A549 (cell line): Measurements from ENCODE around the gene CPAMD8. TPM values are rescaled to one million over a fixed set of nuclear protein-coding genes. Genes with fewer than 3 reads are reported as not detected.
A peak's percentile ranks its signal among the peaks of the same experiment; 100 is the strongest.

Experiments used
- ATAC-seq, 2 experiments: fragments of 200-7000 bp in 1 of 2; fragments of >200 bp in 1 of 2; cut with Nextera tagmentation in 1 of 2; cut with Tn5 transposase in 1 of 2; 3 replicates each; pipeline versions ENCODE4 v1.8.0 to v1.9.1; 2018 to 2020; ENCODE audit warnings: mild to moderate bottlenecking in 1 of 2, moderate library complexity in 1 of 2
- CTCF ChIA-PET: fragments of 300-600 bp; sonication (Branson Sonifier 250); formaldehyde crosslinking; extraction: SDS; loops from one replicate; lab custom pipeline; 2021; ENCODE audit warnings: antibody characterized with exemption, inconsistent platforms; lab: Yijun Ruan, JAX
- POLR2A ChIA-PET: fragments of 350-600 bp; formaldehyde crosslinking; extraction: SDS; loops from one replicate; lab custom pipeline; 2021; ENCODE audit warnings: antibody characterized with exemption, inconsistent platforms; lab: Yijun Ruan, JAX
- DNase-seq, 2 experiments: peaks; one replicate each; pipeline versions ENCODE4 v3.0.0 to v3.0.0-alpha.2; 2011 to 2016; ENCODE audit warnings: low read depth in 1 of 2, low spot score in 1 of 2
- FAIRE-seq: peaks from 2 replicates; lab custom pipeline; 2011; peaks lifted over from hg19 to GRCh38; lab: Jason Lieb, UNC
- H3K27ac ChIP-seq, 2 experiments: fragments of >200 bp; sonication (Bioruptor Twin); formaldehyde crosslinking; 3 replicates each; pipeline ENCODE4 v1.5.1; 2016 to 2017
- H3K4me1 ChIP-seq: fragments of >200 bp; sonication (Bioruptor Twin); formaldehyde crosslinking; 3 replicates; pipeline ENCODE4 v1.6.1; 2016
- H3K4me2 ChIP-seq: fragments of >200 bp; sonication (Bioruptor Twin); formaldehyde crosslinking; 3 replicates; pipeline ENCODE4 v1.6.1; 2016
- H3K4me3 ChIP-seq: fragments of >200 bp; sonication (Bioruptor Twin); formaldehyde crosslinking; 3 replicates; pipeline ENCODE4 v1.5.1; 2016
- H3K9me3 ChIP-seq: fragments of >200 bp; sonication (Bioruptor Twin); formaldehyde crosslinking; 3 replicates; pipeline ENCODE4 v1.6.1; 2016
- BHLHE40 ChIP-seq: IDR thresholded peaks from 2 replicates; pipeline ENCODE4 v1.6.1; 2012; ENCODE audit warnings: low read depth, low read length, inconsistent platforms
- CBX2 ChIP-seq: fragments of 200-600 bp; sonication (generic); IDR thresholded peaks from 2 replicates; pipeline ENCODE4 v1.6.1; 2016; ENCODE audit warnings: low read depth, mild to moderate bottlenecking, borderline replicate concordance
- CEBPB ChIP-seq, 2 experiments: fragments of >200 bp in 1 of 2; sonication (Bioruptor Twin) in 1 of 2; formaldehyde crosslinking in 1 of 2; IDR thresholded peaks; 2 replicates each; pipeline ENCODE4 v1.6.1; 2012 to 2016
- CHD2 ChIP-seq: fragments of 150-350 bp; IDR thresholded peaks from 2 replicates; pipeline ENCODE4 v1.6.1; 2014; ENCODE audit warnings: low read length; ENCODE audit not compliant: partially characterized antibody
- EHF ChIP-seq: fragments of 250-450 bp; sonication (Bioruptor Pico); IDR thresholded peaks from 2 replicates; pipeline ENCODE4 v1.5.0; 2020; ENCODE audit warnings: mild to moderate bottlenecking
- FOSL2 ChIP-seq, 2 experiments: fragments of 450-650 bp in 1 of 2; fragments of >200 bp in 1 of 2; sonication (Bioruptor Twin) in 1 of 2; formaldehyde crosslinking; IDR thresholded peaks; 2 replicates each; pipeline versions ENCODE4 v1.5.0 to v1.6.1; 2016 to 2020; ENCODE audit warnings: mild to moderate bottlenecking in 1 of 2, moderate library complexity in 1 of 2
- FOXS1 ChIP-seq: fragments of 250-450 bp; sonication (Bioruptor Pico); IDR thresholded peaks from 2 replicates; pipeline ENCODE4 v1.5.0; 2020; ENCODE audit warnings: mild to moderate bottlenecking, moderate library complexity
- GATA3 ChIP-seq: IDR thresholded peaks from 2 replicates; pipeline ENCODE4 v1.6.1; 2012; ENCODE audit warnings: borderline replicate concordance
- HOXA7 ChIP-seq: fragments of 250-450 bp; sonication (Bioruptor Pico); IDR thresholded peaks from 2 replicates; pipeline ENCODE4 v1.5.0; 2020; ENCODE audit warnings: mild to moderate bottlenecking, moderate library complexity
- HOXB13 ChIP-seq: fragments of 250-450 bp; sonication (Bioruptor Pico); IDR thresholded peaks from 2 replicates; pipeline ENCODE4 v1.5.0; 2020; ENCODE audit warnings: low read depth, mild to moderate bottlenecking, moderate library complexity
- HOXB5 ChIP-seq: fragments of 250-450 bp; sonication (Bioruptor Pico); IDR thresholded peaks from 2 replicates; pipeline ENCODE4 v1.5.0; 2020; ENCODE audit warnings: mild to moderate bottlenecking, moderate library complexity
- JUN ChIP-seq, 2 experiments: fragments of >200 bp; sonication (Bioruptor Twin); formaldehyde crosslinking; IDR thresholded peaks; 2 replicates in 1 of 2; 3 replicates in 1 of 2; pipeline ENCODE4 v1.6.1; 2016 to 2017
- KDM1A ChIP-seq: fragments of 200-600 bp; sonication (generic); IDR thresholded peaks from 2 replicates; pipeline ENCODE4 v1.6.1; 2016; ENCODE audit warnings: low read depth, mild to moderate bottlenecking
- KDM5A ChIP-seq: fragments of 200-600 bp; sonication (generic); IDR thresholded peaks from 2 replicates; pipeline ENCODE4 v1.6.1; 2016; ENCODE audit warnings: antibody characterized with exemption, mild to moderate bottlenecking
- MAZ ChIP-seq: fragments of 150-350 bp; IDR thresholded peaks from 2 replicates; pipeline ENCODE4 v1.6.1; 2014; ENCODE audit warnings: antibody characterized with exemption, low read depth, low read length, borderline replicate concordance
- MYC ChIP-seq: IDR thresholded peaks from 2 replicates; pipeline ENCODE4 v1.6.1; 2012; ENCODE audit warnings: mild to moderate bottlenecking, inconsistent platforms, low read length, improper control_type of control experiment, borderline replicate concordance
- NR3C1 ChIP-seq: fragments of >200 bp; sonication (Bioruptor Twin); formaldehyde crosslinking; IDR thresholded peaks from 3 replicates; pipeline ENCODE4 v1.6.1; 2017
- PHF8 ChIP-seq: fragments of 200-600 bp; sonication (generic); IDR thresholded peaks from 2 replicates; pipeline ENCODE4 v1.6.1; 2016; ENCODE audit warnings: low read depth, mild to moderate bottlenecking, antibody characterized with exemption, moderate library complexity, borderline replicate concordance
- POLR2A ChIP-seq: IDR thresholded peaks from 2 replicates; pipeline ENCODE4 v1.6.1; 2012; ENCODE audit warnings: mild to moderate bottlenecking, low read length
- RAD21 ChIP-seq, 2 experiments: fragments of >200 bp in 1 of 2; sonication (Bioruptor Twin) in 1 of 2; formaldehyde crosslinking in 1 of 2; IDR thresholded peaks in 1 of 2; conservative IDR thresholded peaks in 1 of 2; 2 replicates in 1 of 2; 3 replicates in 1 of 2; pipeline ENCODE4 v1.6.1; 2012 to 2018; ENCODE audit warnings: inconsistent platforms in 1 of 2
- RCOR1 ChIP-seq: fragments of 150-350 bp; IDR thresholded peaks from 2 replicates; pipeline ENCODE4 v1.6.1; 2014; ENCODE audit warnings: antibody characterized with exemption, low read length, low read depth
- SMC3 ChIP-seq: fragments of >200 bp; sonication (Bioruptor Twin); formaldehyde crosslinking; IDR thresholded peaks from 3 replicates; pipeline ENCODE4 v1.6.1; 2018; ENCODE audit warnings: inconsistent platforms
- SREBF2 ChIP-seq: fragments of 450-650 bp; IDR thresholded peaks from 2 replicates; pipeline ENCODE4 v1.6.1; 2014; ENCODE audit warnings: mild to moderate bottlenecking, moderate library complexity
- ZFP36 ChIP-seq: fragments of 450-650 bp; IDR thresholded peaks from 2 replicates; pipeline ENCODE4 v1.6.1; 2014; ENCODE audit warnings: borderline replicate concordance; ENCODE audit not compliant: partially characterized antibody
- ZNF302 ChIP-seq: fragments of 250-450 bp; sonication (Bioruptor Pico); IDR thresholded peaks from 2 replicates; pipeline ENCODE4 v1.9.0; 2021; ENCODE audit warnings: inconsistent platforms, mild to moderate bottlenecking, moderate library complexity
- ZSCAN20 ChIP-seq: fragments of 250-450 bp; sonication (Bioruptor Pico); IDR thresholded peaks from 2 replicates; pipeline ENCODE4 v1.8.0; 2022; ENCODE audit warnings: mild to moderate bottlenecking, moderate library complexity
- WGBS: methylation state at CpG from one replicate; pipeline ENCODE4 v1.1.6; 2017; ENCODE audit errors: missing lambda C conversion rate; 5-methylcytosine and 5-hydroxymethylcytosine counted together
- polyA plus RNA-seq, 4 experiments: library from polyadenylated mRNA; depleted of rRNA in 3 of 4; stranded (reverse); fragments of >200 nt; fragmentation: RNase III in 1 of 4; extraction: RNeasy Plus Mini Kit Qiagen cat#74134 plus additional on column Dnase treatment in 1 of 4; gene quantifications; 2 replicates in 3 of 4; 3 replicates in 1 of 4; pipeline ENCODE4 v1.2.3, GENCODE V29; 2011 to 2017
- TF ChIP-seq, protein P1 (sequence below): fragments of >200 bp; sonication (Bioruptor Twin); formaldehyde crosslinking; IDR thresholded peaks from 2 replicates; pipeline ENCODE4 v1.6.1; 2016
- TF ChIP-seq, protein P2 (sequence below): fragments of 250-450 bp; sonication (Bioruptor Pico); IDR thresholded peaks from 2 replicates; pipeline ENCODE4 v1.5.0; 2021; ENCODE audit warnings: mild to moderate bottlenecking, moderate library complexity, borderline replicate concordance
- TF ChIP-seq, protein P3 (sequence below): IDR thresholded peaks from 2 replicates; pipeline ENCODE4 v1.6.1; 2012
- TF ChIP-seq, protein P4 (sequence below): fragments of 150-350 bp; IDR thresholded peaks from 2 replicates; pipeline ENCODE4 v1.6.1; 2014; ENCODE audit warnings: low read depth, mild to moderate bottlenecking, low read length
- TF ChIP-seq, protein P5 (sequence below): fragments of >200 bp; sonication (Bioruptor Twin); formaldehyde crosslinking; IDR thresholded peaks from 3 replicates; pipeline ENCODE4 v1.5.1; 2016
- TF ChIP-seq, protein P6 (sequence below): fragments of >200 bp; sonication (Bioruptor Twin); formaldehyde crosslinking; IDR thresholded peaks from 3 replicates; pipeline ENCODE4 v1.6.1; 2016
- TF ChIP-seq, protein P7 (sequence below): IDR thresholded peaks from 2 replicates; pipeline ENCODE4 v1.6.1; 2012; ENCODE audit warnings: low read depth, borderline replicate concordance

The CPAMD8 gene
- polyA plus RNA-seq, 2 of the 4 experiments (the other 2 are of a cell fraction) = 0.03 TPM; not detected in 1

DNA sequence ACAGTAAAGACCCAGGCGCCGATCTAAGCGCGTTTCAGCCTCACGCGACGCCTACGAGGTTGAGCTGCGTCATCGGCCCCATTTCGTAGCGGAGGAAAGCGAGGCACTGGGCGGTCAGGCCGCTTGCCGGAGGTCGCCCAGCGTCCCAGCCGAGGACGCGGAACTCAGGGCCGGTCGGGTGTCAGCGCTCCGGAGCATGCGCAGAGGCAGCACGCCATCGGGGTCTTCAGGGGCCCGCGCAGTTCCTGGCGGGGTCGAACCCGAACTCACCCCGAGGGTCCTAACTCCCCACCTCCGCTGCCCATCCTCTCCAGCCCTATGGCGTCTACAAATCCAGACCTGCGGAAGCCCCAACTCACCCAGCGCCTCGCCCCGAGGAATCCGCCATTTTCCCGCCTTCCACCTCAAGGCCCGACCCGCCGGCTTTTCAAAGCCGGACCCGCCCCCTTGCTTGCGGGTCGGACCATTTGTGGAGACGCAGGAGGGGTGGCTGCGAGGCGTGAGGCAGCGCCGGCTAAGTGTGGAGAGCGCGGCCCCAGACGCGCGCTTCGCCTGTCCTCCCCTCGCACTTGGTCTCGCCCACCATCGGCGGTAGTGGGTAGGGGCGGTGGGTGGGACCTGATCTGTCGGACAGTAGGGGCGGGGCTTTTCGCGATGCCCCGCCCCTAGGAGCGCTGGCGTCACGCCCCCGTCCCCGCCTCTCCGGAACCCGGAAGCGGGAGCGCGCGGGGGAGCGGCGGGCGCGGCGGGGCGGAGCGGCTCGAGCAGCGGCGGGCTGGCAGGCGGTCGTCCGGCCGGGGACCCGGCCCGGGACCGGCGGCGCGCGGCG is 48.6 kb upstream of the CPAMD8 start, which contains the start of the genes HAUS8 and MYO9B:
TSS of gene HAUS8 (minus strand) at position 418 of the 829 bp plus-strand sequence. CDS start at position 388, 30 bp downstream.
TSS of gene MYO9B (plus strand) at position 743 of the 829 bp plus-strand sequence. CDS start 25,941 bp downstream, outside the sequence.
- FAIRE-seq (no peak), DNase-seq (peak; percentile 76 to 99), ATAC-seq (peak; percentile 79 to 88)
- Histone ChIP-seq H3K27ac (peak within 1 kb of the TSS; percentile 88 to 99), H3K4me3 (peak within 1 kb of the TSS; percentile 93), H3K4me2 (peak within 1 kb of the TSS; percentile 95), H3K9me3 (no peaks in the 10 kb centered on the region), H3K4me1 (peaks cover 36% of the 10 kb centered on the region)
- ChIA-PET CTCF (interaction anchor here (0.6 to 0.7 kb wide), 2 partner anchors 151 to 178 kb away, joined by 3 to 6 read pairs; no protein-coding TSS in a partner anchor), POLR2A (interaction anchor here (0.6 to 1.7 kb wide), 2 partner anchors 140 to 583 kb away, joined by 3 to 4 read pairs; no protein-coding TSS in a partner anchor)
- WGBS = no CpG with 5 or more reads among the region's 103 CpGs
- peak; percentile 85 for TF ChIP-seq GATA3
- TF ChIP-seq FOXS1 = no peak
- no peak for TF ChIP-seq RAD21 (conservative IDR thresholded peaks at IDR 0.05 in 1 of 2, IDR thresholded peaks at IDR 0.05 in 1 of 2)
- no peak for TF ChIP-seq CEBPB (IDR thresholded peaks at IDR 0.05)
- TF ChIP-seq ZNF302 (CRISPR knock-in tag) = no peak
- TF ChIP-seq, protein P1, sequence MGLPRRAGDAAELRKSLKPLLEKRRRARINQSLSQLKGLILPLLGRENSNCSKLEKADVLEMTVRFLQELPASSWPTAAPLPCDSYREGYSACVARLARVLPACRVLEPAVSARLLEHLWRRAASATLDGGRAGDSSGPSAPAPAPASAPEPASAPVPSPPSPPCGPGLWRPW = no peak
- TF ChIP-seq PHF8 = peak; percentile 41; the same call in 1 of the 2 replicates
- TF ChIP-seq MAZ = peak; percentile 63; the same call in 1 of the 2 replicates
- peak in 1 of 2 experiments; percentile 83; a peak in 2 of 5 replicates for TF ChIP-seq JUN (IDR thresholded peaks at IDR 0.05)
- TF ChIP-seq, protein P2, sequence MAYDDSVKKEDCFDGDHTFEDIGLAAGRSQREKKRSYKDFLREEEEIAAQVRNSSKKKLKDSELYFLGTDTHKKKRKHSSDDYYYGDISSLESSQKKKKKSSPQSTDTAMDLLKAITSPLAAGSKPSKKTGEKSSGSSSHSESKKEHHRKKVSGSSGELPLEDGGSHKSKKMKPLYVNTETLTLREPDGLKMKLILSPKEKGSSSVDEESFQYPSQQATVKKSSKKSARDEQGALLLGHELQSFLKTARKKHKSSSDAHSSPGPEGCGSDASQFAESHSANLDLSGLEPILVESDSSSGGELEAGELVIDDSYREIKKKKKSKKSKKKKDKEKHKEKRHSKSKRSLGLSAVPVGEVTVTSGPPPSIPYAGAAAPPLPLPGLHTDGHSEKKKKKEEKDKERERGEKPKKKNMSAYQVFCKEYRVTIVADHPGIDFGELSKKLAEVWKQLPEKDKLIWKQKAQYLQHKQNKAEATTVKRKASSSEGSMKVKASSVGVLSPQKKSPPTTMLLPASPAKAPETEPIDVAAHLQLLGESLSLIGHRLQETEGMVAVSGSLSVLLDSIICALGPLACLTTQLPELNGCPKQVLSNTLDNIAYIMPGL (CRISPR knock-in tag) = no peak
- no peak for TF ChIP-seq RCOR1
- no peak for TF ChIP-seq SMC3
- no peak for TF ChIP-seq ZFP36
- TF ChIP-seq, protein P3, sequence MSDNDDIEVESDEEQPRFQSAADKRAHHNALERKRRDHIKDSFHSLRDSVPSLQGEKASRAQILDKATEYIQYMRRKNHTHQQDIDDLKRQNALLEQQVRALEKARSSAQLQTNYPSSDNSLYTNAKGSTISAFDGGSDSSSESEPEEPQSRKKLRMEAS = peak; percentile 88
- TF ChIP-seq EHF (CRISPR knock-in tag) = no peak
- no peak for TF ChIP-seq KDM1A
- TF ChIP-seq SREBF2 = no peak
- no peak for TF ChIP-seq CBX2
- TF ChIP-seq BHLHE40 = peak; percentile 88
- no peak for TF ChIP-seq ZSCAN20 (CRISPR knock-in tag)
- no peak for TF ChIP-seq NR3C1
- TF ChIP-seq HOXB13 (CRISPR knock-in tag) = no peak
- TF ChIP-seq, protein P4, sequence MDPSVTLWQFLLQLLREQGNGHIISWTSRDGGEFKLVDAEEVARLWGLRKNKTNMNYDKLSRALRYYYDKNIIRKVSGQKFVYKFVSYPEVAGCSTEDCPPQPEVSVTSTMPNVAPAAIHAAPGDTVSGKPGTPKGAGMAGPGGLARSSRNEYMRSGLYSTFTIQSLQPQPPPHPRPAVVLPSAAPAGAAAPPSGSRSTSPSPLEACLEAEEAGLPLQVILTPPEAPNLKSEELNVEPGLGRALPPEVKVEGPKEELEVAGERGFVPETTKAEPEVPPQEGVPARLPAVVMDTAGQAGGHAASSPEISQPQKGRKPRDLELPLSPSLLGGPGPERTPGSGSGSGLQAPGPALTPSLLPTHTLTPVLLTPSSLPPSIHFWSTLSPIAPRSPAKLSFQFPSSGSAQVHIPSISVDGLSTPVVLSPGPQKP = no peak
- TF ChIP-seq KDM5A = no peak
- TF ChIP-seq, protein P5, sequence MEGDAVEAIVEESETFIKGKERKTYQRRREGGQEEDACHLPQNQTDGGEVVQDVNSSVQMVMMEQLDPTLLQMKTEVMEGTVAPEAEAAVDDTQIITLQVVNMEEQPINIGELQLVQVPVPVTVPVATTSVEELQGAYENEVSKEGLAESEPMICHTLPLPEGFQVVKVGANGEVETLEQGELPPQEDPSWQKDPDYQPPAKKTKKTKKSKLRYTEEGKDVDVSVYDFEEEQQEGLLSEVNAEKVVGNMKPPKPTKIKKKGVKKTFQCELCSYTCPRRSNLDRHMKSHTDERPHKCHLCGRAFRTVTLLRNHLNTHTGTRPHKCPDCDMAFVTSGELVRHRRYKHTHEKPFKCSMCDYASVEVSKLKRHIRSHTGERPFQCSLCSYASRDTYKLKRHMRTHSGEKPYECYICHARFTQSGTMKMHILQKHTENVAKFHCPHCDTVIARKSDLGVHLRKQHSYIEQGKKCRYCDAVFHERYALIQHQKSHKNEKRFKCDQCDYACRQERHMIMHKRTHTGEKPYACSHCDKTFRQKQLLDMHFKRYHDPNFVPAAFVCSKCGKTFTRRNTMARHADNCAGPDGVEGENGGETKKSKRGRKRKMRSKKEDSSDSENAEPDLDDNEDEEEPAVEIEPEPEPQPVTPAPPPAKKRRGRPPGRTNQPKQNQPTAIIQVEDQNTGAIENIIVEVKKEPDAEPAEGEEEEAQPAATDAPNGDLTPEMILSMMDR = no peak
- TF ChIP-seq, protein P6, sequence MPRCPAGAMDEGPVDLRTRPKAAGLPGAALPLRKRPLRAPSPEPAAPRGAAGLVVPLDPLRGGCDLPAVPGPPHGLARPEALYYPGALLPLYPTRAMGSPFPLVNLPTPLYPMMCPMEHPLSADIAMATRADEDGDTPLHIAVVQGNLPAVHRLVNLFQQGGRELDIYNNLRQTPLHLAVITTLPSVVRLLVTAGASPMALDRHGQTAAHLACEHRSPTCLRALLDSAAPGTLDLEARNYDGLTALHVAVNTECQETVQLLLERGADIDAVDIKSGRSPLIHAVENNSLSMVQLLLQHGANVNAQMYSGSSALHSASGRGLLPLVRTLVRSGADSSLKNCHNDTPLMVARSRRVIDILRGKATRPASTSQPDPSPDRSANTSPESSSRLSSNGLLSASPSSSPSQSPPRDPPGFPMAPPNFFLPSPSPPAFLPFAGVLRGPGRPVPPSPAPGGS = no peak
- TF ChIP-seq FOSL2 (IDR thresholded peaks at IDR 0.05) = no peak
- peak; percentile 12; the same call in 1 of the 2 replicates for TF ChIP-seq FOSL2 (CRISPR knock-in tag; IDR thresholded peaks at IDR 0.05)
- TF ChIP-seq, protein P7, sequence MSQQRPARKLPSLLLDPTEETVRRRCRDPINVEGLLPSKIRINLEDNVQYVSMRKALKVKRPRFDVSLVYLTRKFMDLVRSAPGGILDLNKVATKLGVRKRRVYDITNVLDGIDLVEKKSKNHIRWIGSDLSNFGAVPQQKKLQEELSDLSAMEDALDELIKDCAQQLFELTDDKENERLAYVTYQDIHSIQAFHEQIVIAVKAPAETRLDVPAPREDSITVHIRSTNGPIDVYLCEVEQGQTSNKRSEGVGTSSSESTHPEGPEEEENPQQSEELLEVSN = peak; percentile 91
- TF ChIP-seq MYC = peak; percentile 65; the same call in 1 of the 2 replicates
- TF ChIP-seq POLR2A = peak; percentile 52
- no peak for TF ChIP-seq HOXB5 (CRISPR knock-in tag)
- no peak for TF ChIP-seq HOXA7 (CRISPR knock-in tag)
- TF ChIP-seq CHD2 = no peak
